HepG2 (cell line): Measurements from ENCODE around the gene PPM1F. TPM values are rescaled to one million over a fixed set of nuclear protein-coding genes. Genes with fewer than 3 reads are reported as not detected.

Experiments
- POLR2A ChIP-seq, 2 experiments: IDR thresholded peaks; 2 replicates each; pipeline ENCODE4 v1.6.1; 2011; ENCODE audit warnings: low read depth in 2 of 2, low read length in 2 of 2, mild to moderate bottlenecking in 1 of 2, moderate library complexity in 1 of 2; ENCODE audit not compliant: insufficient read depth in 1 of 2
- REPIN1 ChIP-seq: sonication (generic); formaldehyde crosslinking; IDR thresholded peaks from 2 replicates; pipeline ENCODE4 v1.8.0; 2022; ENCODE audit warnings: missing genetic modification reagents, low read depth, mild to moderate bottlenecking, borderline replicate concordance
- SMARCC2 ChIP-seq: fragments of 450-650 bp; IDR thresholded peaks from 2 replicates; pipeline ENCODE4 v1.6.1; 2017; ENCODE audit warnings: antibody characterized with exemption, mild to moderate bottlenecking
- TOE1 ChIP-seq: sonication (generic); formaldehyde crosslinking; IDR thresholded peaks from 2 replicates; pipeline ENCODE4 v1.4.0; 2020; ENCODE audit warnings: mild to moderate bottlenecking, missing genetic modification reagents
- ZNF121 ChIP-seq: sonication (generic); formaldehyde crosslinking; IDR thresholded peaks from 2 replicates; pipeline ENCODE4 v1.5.0; 2020; ENCODE audit warnings: mild to moderate bottlenecking, missing genetic modification reagents
- polyA plus RNA-seq, 8 experiments: library from polyadenylated mRNA; depleted of rRNA in 3 of 8; stranded (reverse) in 7 of 8; unstranded in 1 of 8; fragments of >200 nt; fragmentation: Illumina TruSeq in 4 of 8; extraction: Trizol in 4 of 8; gene quantifications; 2 replicates each; pipeline versions ENCODE4 v1.2.1 to v1.2.3, GENCODE V29; 2011 to 2016; ENCODE audit warnings: low read depth in 4 of 8, missing spikeins in 1 of 8, mixed read lengths in 1 of 8; ENCODE audit not compliant: insufficient read depth in 1 of 8
- total RNA-seq, 5 experiments: library from RNA; depleted of rRNA; stranded (reverse); fragments of >200 nt; fragmentation: Illumina TruSeq; extraction: Trizol; gene quantifications; 2 replicates each; pipeline ENCODE4 v1.2.3, GENCODE V29; 2016; ENCODE audit warnings: low read depth in 1 of 5
- TF ChIP-seq, protein P1 (sequence below): IDR thresholded peaks from 2 replicates; pipeline ENCODE4 v1.6.1; 2016; ENCODE audit warnings: low read depth, missing genetic modification reagents, missing compliant biosample characterization
- TF ChIP-seq, protein P2 (sequence below): sonication (generic); formaldehyde crosslinking; IDR thresholded peaks from 2 replicates; pipeline ENCODE4 v1.4.0; 2020; ENCODE audit warnings: missing genetic modification reagents
- TF ChIP-seq, protein P3 (sequence below): sonication (generic); formaldehyde crosslinking; IDR thresholded peaks from 2 replicates; pipeline ENCODE4 v1.5.1; 2020; ENCODE audit warnings: missing genetic modification reagents, mild to moderate bottlenecking, borderline replicate concordance

PPM1F gene
- total and polyA plus RNA-seq, 2 of the 13 experiments (the other 11 are each of a cell fraction or from before 2014, with no cell fraction given), result 11.0 to 19.6 TPM

GRCh38 chr22:21959274-21960074, 6.8 kb upstream of the PPM1F start (continued):
- TF ChIP-seq, protein P1, sequence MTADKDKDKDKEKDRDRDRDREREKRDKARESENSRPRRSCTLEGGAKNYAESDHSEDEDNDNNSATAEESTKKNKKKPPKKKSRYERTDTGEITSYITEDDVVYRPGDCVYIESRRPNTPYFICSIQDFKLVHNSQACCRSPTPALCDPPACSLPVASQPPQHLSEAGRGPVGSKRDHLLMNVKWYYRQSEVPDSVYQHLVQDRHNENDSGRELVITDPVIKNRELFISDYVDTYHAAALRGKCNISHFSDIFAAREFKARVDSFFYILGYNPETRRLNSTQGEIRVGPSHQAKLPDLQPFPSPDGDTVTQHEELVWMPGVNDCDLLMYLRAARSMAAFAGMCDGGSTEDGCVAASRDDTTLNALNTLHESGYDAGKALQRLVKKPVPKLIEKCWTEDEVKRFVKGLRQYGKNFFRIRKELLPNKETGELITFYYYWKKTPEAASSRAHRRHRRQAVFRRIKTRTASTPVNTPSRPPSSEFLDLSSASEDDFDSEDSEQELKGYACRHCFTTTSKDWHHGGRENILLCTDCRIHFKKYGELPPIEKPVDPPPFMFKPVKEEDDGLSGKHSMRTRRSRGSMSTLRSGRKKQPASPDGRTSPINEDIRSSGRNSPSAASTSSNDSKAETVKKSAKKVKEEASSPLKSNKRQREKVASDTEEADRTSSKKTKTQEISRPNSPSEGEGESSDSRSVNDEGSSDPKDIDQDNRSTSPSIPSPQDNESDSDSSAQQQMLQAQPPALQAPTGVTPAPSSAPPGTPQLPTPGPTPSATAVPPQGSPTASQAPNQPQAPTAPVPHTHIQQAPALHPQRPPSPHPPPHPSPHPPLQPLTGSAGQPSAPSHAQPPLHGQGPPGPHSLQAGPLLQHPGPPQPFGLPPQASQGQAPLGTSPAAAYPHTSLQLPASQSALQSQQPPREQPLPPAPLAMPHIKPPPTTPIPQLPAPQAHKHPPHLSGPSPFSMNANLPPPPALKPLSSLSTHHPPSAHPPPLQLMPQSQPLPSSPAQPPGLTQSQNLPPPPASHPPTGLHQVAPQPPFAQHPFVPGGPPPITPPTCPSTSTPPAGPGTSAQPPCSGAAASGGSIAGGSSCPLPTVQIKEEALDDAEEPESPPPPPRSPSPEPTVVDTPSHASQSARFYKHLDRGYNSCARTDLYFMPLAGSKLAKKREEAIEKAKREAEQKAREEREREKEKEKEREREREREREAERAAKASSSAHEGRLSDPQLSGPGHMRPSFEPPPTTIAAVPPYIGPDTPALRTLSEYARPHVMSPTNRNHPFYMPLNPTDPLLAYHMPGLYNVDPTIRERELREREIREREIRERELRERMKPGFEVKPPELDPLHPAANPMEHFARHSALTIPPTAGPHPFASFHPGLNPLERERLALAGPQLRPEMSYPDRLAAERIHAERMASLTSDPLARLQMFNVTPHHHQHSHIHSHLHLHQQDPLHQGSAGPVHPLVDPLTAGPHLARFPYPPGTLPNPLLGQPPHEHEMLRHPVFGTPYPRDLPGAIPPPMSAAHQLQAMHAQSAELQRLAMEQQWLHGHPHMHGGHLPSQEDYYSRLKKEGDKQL (CRISPR knock-in tag), result no peak
- TF ChIP-seq ZNF121 (no peak), SMARCC2 (no peak), REPIN1 (CRISPR knock-in tag) (no peak), POLR2A (IDR thresholded peaks at IDR 0.05; ENCODE audit: insufficient read depth in 1 of 2, low read depth in 2 of 2, low read length in 2 of 2) (no peak), TOE1 (CRISPR knock-in tag) (no peak)
- TF ChIP-seq, protein P2, sequence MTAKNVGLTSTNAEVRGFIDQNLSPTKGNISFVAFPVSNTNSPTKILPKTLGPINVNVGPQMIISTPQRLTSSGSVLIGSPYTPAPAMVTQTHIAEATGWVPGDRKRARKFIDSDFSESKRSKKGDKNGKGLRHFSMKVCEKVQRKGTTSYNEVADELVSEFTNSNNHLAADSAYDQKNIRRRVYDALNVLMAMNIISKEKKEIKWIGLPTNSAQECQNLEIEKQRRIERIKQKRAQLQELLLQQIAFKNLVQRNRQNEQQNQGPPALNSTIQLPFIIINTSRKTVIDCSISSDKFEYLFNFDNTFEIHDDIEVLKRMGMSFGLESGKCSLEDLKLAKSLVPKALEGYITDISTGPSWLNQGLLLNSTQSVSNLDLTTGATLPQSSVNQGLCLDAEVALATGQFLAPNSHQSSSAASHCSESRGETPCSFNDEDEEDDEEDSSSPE, result no peak
- TF ChIP-seq, protein P3, sequence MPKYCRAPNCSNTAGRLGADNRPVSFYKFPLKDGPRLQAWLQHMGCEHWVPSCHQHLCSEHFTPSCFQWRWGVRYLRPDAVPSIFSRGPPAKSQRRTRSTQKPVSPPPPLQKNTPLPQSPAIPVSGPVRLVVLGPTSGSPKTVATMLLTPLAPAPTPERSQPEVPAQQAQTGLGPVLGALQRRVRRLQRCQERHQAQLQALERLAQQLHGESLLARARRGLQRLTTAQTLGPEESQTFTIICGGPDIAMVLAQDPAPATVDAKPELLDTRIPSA (CRISPR knock-in tag), result no peak
